K562 (cell line): Measurements from ENCODE around the gene PAFAH1B2. TPM values are rescaled to one million over a fixed set of nuclear protein-coding genes. Genes with fewer than 3 reads are reported as not detected.
A peak's percentile ranks its signal among the peaks of the same experiment; 100 is the strongest.

Experiments
- ARID1B ChIP-seq: fragments of 450-650 bp; IDR thresholded peaks from 2 replicates; pipeline ENCODE4 v1.6.1; 2016; ENCODE audit warnings: antibody characterized with exemption, mild to moderate bottlenecking, inconsistent platforms
- BHLHE40 ChIP-seq: IDR thresholded peaks from 2 replicates; pipeline ENCODE4 v1.6.1; 2011; ENCODE audit warnings: low read length, improper control_type of control experiment
- KLF1 ChIP-seq: fragments of 450-650 bp; IDR thresholded peaks from 2 replicates; pipeline ENCODE4 v1.6.1; 2016; ENCODE audit warnings: missing genetic modification characterization, missing compliant biosample characterization
- NBN ChIP-seq: fragments of 450-650 bp; IDR thresholded peaks from 2 replicates; pipeline ENCODE4 v1.6.1; 2016; ENCODE audit warnings: low read depth, mild to moderate bottlenecking
- PHF21A ChIP-seq: fragments of 450-650 bp; IDR thresholded peaks from 2 replicates; pipeline ENCODE4 v1.6.1; 2017; ENCODE audit warnings: low read depth, borderline replicate concordance
- YY1 ChIP-seq, 3 experiments: IDR thresholded peaks; 2 replicates each; pipeline ENCODE4 v1.6.1; 2011; ENCODE audit warnings: low read length in 2 of 3, mild to moderate bottlenecking in 2 of 3, moderate library complexity in 2 of 3, borderline replicate concordance in 1 of 3, control low read depth in 1 of 3, low read depth in 1 of 3; ENCODE audit not compliant: insufficient read depth in 3 of 3, insufficient replicate concordance in 2 of 3, control insufficient read depth in 1 of 3, insufficient read length in 1 of 3; ENCODE audit errors: extremely low read depth in 1 of 3
- ZNF609 ChIP-seq: sonication (generic); formaldehyde crosslinking; IDR thresholded peaks from 2 replicates; pipeline ENCODE4 v1.8.1; 2023; ENCODE audit warnings: missing genetic modification reagents, mild to moderate bottlenecking, borderline replicate concordance
- polyA plus RNA-seq, 8 experiments: library from polyadenylated mRNA; depleted of rRNA in 4 of 8; stranded (reverse) in 5 of 8; unstranded in 3 of 8; fragments of >200 nt; fragmentation: Nextera tagmentation in 2 of 8; fragmentation: Illumina TruSeq in 1 of 8; extraction: Ambion mirVana in 2 of 8; extraction: Trizol in 1 of 8; gene quantifications; 2 replicates each; pipeline versions ENCODE4 v1.2.1 to v1.2.3, GENCODE V29; 2011 to 2014; ENCODE audit warnings: inconsistent platforms in 1 of 8, missing spikeins in 1 of 8
- total RNA-seq, 7 experiments: library from RNA; depleted of rRNA in 6 of 7; stranded (reverse); fragments of >200 nt in 6 of 7; fragmentation: Illumina TruSeq in 2 of 7; extraction: Trizol in 2 of 7; gene quantifications; 2 replicates each; pipeline versions ENCODE4 v1.2.1 to v1.2.3, GENCODE V29; 2011 to 2021; ENCODE audit warnings: low replicate concordance in 1 of 7
- TF ChIP-seq, protein P1 (sequence below), 2 experiments: fragments of 450-650 bp in 1 of 2; IDR thresholded peaks; 2 replicates each; pipeline ENCODE4 v1.6.1; 2011 to 2017; ENCODE audit warnings: low read depth in 2 of 2, antibody characterized with exemption in 1 of 2, borderline replicate concordance in 1 of 2, low read length in 1 of 2, mild to moderate bottlenecking in 1 of 2, mixed read lengths in 1 of 2; ENCODE audit not compliant: control insufficient read depth in 1 of 2
- TF ChIP-seq, protein P2 (sequence below): sonication (generic); formaldehyde crosslinking; IDR thresholded peaks from 2 replicates; pipeline ENCODE4 v1.8.1; 2023; ENCODE audit warnings: mild to moderate bottlenecking, missing genetic modification reagents, moderate library complexity
- TF ChIP-seq, protein P3 (sequence below): fragments of 150-350 bp; conservative IDR thresholded peaks from 2 replicates; pipeline ENCODE4 v1.6.1; 2014; ENCODE audit warnings: low read length
- TF ChIP-seq, protein P4 (sequence below), 2 experiments: fragments of 450-650 bp in 1 of 2; sonication (generic) in 1 of 2; formaldehyde crosslinking in 1 of 2; IDR thresholded peaks in 1 of 2; conservative IDR thresholded peaks in 1 of 2; 2 replicates each; pipeline versions ENCODE4 v1.6.1 to v1.8.1; 2016 to 2023; ENCODE audit warnings: mild to moderate bottlenecking in 2 of 2, moderate library complexity in 2 of 2, inconsistent platforms in 1 of 2, missing genetic modification reagents in 1 of 2

PAFAH1B2 gene
- total and polyA plus RNA-seq, 9 of the 15 experiments (the other 6 are each of a cell fraction or from before 2014, with no cell fraction given), result 27.8 to 94.7 (median 64.9) TPM

- TF ChIP-seq, protein P1, sequence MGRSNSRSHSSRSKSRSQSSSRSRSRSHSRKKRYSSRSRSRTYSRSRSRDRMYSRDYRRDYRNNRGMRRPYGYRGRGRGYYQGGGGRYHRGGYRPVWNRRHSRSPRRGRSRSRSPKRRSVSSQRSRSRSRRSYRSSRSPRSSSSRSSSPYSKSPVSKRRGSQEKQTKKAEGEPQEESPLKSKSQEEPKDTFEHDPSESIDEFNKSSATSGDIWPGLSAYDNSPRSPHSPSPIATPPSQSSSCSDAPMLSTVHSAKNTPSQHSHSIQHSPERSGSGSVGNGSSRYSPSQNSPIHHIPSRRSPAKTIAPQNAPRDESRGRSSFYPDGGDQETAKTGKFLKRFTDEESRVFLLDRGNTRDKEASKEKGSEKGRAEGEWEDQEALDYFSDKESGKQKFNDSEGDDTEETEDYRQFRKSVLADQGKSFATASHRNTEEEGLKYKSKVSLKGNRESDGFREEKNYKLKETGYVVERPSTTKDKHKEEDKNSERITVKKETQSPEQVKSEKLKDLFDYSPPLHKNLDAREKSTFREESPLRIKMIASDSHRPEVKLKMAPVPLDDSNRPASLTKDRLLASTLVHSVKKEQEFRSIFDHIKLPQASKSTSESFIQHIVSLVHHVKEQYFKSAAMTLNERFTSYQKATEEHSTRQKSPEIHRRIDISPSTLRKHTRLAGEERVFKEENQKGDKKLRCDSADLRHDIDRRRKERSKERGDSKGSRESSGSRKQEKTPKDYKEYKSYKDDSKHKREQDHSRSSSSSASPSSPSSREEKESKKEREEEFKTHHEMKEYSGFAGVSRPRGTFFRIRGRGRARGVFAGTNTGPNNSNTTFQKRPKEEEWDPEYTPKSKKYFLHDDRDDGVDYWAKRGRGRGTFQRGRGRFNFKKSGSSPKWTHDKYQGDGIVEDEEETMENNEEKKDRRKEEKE (IDR thresholded peaks at IDR 0.05; ENCODE audit: borderline replicate concordance in 1 of 2, control insufficient read depth in 1 of 2, low read depth in 2 of 2, low read length in 1 of 2), result 0 out of 4 replicates have a peak, but pooled peaks of 1 of the 2 experiments have one; percentile 25
- TF ChIP-seq ARID1B, result peak; percentile 88
- no peak for TF ChIP-seq PHF21A
- TF ChIP-seq BHLHE40, result no peak
- TF ChIP-seq NBN, result no peak
- TF ChIP-seq KLF1 (tag), result no peak
- TF ChIP-seq, protein P2, sequence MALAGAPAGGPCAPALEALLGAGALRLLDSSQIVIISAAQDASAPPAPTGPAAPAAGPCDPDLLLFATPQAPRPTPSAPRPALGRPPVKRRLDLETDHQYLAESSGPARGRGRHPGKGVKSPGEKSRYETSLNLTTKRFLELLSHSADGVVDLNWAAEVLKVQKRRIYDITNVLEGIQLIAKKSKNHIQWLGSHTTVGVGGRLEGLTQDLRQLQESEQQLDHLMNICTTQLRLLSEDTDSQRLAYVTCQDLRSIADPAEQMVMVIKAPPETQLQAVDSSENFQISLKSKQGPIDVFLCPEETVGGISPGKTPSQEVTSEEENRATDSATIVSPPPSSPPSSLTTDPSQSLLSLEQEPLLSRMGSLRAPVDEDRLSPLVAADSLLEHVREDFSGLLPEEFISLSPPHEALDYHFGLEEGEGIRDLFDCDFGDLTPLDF (CRISPR knock-in tag), result no peak
- no peak for TF ChIP-seq YY1 (IDR thresholded peaks at IDR 0.05; ENCODE audit: borderline replicate concordance in 1 of 3, control insufficient read depth in 1 of 3, extremely low read depth in 1 of 3, insufficient read depth in 3 of 3, insufficient read length in 1 of 3, insufficient replicate concordance in 2 of 3, low read depth in 1 of 3, low read length in 2 of 3)
- TF ChIP-seq, protein P3, sequence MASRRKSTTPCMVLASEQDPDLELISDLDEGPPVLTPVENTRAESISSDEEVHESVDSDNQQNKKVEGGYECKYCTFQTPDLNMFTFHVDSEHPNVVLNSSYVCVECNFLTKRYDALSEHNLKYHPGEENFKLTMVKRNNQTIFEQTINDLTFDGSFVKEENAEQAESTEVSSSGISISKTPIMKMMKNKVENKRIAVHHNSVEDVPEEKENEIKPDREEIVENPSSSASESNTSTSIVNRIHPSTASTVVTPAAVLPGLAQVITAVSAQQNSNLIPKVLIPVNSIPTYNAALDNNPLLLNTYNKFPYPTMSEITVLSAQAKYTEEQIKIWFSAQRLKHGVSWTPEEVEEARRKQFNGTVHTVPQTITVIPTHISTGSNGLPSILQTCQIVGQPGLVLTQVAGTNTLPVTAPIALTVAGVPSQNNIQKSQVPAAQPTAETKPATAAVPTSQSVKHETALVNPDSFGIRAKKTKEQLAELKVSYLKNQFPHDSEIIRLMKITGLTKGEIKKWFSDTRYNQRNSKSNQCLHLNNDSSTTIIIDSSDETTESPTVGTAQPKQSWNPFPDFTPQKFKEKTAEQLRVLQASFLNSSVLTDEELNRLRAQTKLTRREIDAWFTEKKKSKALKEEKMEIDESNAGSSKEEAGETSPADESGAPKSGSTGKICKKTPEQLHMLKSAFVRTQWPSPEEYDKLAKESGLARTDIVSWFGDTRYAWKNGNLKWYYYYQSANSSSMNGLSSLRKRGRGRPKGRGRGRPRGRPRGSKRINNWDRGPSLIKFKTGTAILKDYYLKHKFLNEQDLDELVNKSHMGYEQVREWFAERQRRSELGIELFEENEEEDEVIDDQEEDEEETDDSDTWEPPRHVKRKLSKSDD, result no peak
- no peak for TF ChIP-seq ZNF609 (CRISPR knock-in tag)
- TF ChIP-seq, protein P4, sequence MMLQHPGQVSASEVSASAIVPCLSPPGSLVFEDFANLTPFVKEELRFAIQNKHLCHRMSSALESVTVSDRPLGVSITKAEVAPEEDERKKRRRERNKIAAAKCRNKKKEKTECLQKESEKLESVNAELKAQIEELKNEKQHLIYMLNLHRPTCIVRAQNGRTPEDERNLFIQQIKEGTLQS (IDR thresholded peaks at IDR 0.05), result peak; percentile 51
- TF ChIP-seq, protein P4 (CRISPR knock-in tag; conservative IDR thresholded peaks at IDR 0.05), result no peak
Observed at GRCh38 chr11:117160826-117161225, 16.7 kb downstream of the PAFAH1B2 start (continued).
